OCI-M1 (cell line): ENCODE data around the gene GABRE.

Experiments used
- DNase-seq: peaks from one replicate; lab custom pipeline; 2025; lab: John Stamatoyannopoulos, UW

Gene GABRE

GRCh38 chrX:151974336-151975227, at the start of gene GABRE:
TSS of gene GABRE (minus strand) at chrX:151974676. CDS start at chrX:151974625, 51 bp downstream.
- DNase-seq, result peak; percentile 74

DNA sequence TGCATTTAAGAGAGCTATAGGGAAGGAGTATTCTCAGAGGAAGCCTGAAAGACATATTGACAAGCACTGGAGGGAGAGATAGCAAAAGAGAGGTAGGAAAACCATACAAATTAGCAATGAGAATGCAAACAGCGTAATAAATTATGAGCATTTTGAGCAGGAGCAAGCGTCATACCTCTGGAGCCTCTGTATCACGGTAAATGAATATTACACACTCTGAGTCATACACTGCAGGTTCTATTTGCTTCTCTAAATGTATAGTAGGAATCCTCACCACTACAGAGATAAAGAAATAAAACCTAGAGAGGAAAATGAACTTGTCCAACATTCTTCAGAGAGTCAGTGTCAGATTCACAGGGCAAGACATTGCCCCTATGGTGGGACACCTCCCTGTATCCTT, 46.4 kb upstream of the GABRE start:
- DNase-seq, result no peak

- DNase-seq, result no peak
Observed at GRCh38 chrX:151999813-152000212, 25.3 kb upstream of the GABRE start.

- no peak for DNase-seq
Observed at GRCh38 chrX:151997539-151997938, 23.1 kb upstream of the GABRE start.

GRCh38 chrX:151996347-151996746, 21.9 kb upstream of the GABRE start:
- DNase-seq, result no peak

DNA sequence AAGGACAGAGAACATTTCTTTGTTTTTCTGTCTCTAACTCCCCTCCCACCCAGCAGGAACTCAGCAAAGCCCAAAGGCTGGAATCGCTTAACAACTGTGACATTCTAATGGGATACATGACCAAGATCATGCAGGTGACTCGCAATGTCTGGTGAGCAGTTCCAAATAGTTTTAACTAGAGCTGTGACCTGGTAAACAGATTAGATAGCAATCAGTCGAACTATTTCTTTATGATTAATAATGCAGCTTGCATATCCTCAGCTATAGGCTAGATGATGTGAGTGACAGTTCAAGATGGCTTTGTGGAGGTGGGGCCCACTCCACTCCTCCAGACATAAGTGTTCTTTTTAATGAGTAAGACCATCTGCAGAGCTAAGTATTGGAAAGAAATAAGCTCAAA, 20.0 kb upstream of the GABRE start:
- no peak for DNase-seq

GRCh38 chrX:151988706-151989299, 14.3 kb upstream of the GABRE start:
- DNase-seq, result peak; percentile 74

DNA sequence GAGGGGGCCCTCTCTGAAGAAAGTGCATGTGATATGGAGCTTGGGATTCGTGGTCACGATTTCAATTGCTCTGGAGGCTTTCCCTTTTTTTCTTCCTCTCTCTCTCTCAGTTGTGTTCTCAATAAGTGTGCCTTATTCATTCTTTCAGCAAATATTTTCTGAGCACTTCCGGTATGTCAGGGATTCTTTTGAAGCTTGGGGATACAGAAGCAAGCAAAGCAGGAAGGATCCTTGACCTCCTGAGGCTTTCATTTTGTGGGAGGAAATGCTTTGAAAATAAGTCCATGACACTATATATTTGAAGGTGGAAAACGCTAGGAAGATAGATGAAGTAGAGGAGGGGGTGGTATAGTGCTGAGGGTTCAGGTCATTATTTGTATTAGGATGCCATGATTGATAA, 12.6 kb upstream of the GABRE start:
- DNase-seq, result no peak

GRCh38 chrX:151985955-151986354, 11.5 kb upstream of the GABRE start:
- peak; percentile 44 for DNase-seq

DNA sequence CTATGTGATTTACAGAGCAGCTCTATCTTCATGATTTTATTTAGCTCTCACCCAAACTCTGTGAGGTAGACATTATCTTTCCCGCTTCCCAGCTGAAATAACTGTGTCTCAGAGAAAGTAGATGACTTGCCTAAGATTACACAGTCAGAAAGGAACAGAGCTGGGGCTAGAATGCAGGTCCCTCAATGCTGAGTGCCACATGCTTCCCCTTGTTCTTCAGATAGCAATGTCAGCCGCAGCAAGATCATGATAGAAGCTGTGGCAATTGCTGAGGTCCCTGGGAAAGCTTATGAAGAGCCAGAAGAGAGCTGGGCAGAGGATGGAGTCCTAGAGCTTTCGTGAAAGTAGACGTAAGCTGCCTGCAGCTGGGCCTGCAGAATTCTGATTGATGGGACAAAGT, 11.1 kb upstream of the GABRE start:
- peak; percentile 35 for DNase-seq

DNA sequence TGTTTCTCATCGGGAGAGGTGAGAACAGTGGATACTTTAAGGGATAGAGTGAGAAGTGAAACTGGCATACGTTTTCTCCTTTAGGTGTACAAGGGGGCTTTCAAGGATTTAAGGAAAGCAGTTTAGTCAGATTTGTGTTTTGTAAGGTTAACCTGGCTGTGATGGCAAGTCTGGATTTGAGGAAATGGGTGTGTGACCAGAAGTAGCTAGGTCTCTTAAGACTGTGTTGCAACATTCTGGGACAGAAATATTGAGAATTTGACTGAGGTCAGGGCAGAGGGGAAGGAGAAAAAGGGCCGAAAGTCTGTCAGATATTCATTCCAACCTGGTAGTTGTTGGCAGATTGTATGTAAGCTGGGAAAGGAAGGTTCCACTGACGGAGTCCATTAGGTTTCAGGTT, 10.4 kb upstream of the GABRE start:
- peak; percentile 21 for DNase-seq

- DNase-seq, result peak; percentile 72
Observed at GRCh38 chrX:151984328-151984727, 9.9 kb upstream of the GABRE start.

DNA sequence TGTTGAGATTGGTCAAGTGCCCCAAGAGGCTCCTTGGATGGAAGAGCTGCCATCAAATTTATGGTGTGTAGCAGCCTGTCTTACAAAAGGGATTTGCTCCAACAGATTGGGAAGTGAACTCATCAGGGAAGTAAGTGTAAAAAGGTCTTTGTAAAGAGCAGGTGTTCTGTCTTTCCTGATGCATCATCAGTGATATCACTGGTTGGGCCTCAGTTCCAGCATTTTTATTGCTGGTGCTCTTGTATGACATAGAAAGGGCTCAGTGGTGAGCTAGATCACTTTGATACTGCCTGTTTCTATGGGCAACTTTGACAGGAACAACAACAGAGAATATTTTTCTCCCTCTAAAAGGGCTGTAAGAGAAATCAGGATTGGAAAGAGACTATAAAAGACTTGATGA, 8.7 kb upstream of the GABRE start:
- no peak for DNase-seq

- DNase-seq, result peak; percentile 33
Observed at GRCh38 chrX:151982222-151982621, 7.7 kb upstream of the GABRE start.

- no peak for DNase-seq
Observed at GRCh38 chrX:151981129-151981528, 6.7 kb upstream of the GABRE start.

DNA sequence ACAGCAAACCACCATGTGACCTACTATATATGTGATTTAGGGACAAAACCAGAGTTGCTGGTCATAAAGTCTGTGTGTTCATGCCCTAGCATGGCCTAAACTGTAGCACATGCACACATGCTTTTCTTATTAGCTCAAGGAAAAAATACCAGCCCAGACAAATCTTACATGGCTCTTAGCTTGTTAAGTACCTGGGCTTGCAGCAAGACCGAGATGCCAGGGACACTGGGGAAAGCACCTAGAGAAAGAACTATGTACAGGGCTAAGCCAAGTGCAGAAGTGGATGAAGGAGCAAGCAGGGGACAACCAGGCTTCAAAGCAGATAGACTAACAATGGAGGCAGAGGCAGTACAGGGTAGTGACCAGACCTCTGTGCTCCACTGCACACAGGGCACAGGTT, 3.4 kb upstream of the GABRE start:
- no peak for DNase-seq

DNA sequence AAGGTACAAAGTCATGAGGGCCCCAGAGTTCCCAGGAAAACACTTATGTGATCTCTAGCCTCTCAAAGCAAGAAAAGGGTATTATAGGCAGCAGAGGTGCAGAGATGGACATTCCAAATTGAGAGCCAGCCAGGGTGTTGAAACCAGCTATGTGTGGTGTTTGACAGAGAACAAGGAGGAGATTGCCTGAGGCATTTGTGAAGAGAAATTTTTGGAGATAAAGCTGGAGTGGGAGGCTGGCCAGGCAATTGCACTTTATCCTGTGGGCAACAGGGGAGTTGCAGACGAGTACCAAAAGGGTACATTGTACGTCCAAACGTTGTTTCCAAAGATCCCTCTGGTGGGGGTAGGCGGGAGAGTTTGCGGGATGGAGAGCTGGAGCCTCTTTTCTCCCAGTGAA, 2.5 kb upstream of the GABRE start:
- peak; percentile 9 for DNase-seq

DNA sequence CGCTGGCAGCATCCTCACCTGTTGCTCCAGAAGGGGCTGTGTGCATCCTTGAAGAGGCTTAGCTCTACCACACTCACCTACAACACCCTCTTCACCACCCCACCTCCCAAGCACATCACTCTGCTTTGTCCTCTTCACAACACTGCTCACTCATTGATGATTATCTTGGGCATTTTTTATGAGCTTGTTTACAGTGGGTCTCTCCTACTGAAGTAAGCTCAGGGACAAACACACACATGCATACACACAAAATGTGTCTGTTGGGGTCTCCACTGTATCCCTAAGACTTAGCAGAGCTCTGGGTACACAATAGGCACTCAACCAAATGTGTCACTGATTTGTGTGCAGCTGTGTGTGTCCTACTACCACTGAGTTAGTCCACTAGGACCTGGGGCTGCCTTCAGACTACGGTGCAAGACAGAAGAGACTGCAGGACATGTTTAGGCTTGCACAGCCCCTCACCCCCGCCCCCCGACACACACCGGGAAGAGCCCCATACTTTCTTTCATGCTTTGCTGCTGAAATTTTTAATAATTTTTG, 1.3 kb upstream of the GABRE start:
- no peak for DNase-seq

- peak; percentile 54 for DNase-seq
Observed at GRCh38 chrX:151975228-151975593, 735 bp upstream of the GABRE start.

DNA sequence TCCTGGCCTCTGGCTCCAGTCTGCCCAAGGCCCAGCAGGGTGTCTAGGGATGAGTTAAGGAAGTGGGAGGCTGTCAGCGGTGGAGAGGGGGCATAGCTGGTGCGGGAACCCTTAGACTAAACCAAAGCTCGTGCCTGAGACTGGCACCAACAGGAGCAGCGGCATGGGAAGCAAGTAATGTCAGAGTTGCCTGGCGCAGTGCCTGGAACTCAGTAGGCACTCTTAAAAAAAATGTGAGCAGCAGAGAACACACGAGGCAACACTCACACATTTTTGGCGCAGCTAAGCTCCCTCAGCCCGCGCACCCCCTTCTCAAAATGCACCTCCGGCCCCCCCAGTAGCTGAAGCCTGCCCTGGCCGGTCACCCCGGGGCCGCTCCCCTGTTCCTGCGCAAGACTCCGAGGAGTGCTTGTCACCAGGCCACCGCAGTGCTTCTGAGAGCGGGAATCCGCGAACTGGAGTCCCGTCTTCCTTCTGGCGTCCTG, 583 bp downstream of the GABRE start:
- peak; percentile 41 for DNase-seq

GRCh38 chrX:151973060-151973661, 1.3 kb downstream of the GABRE start:
- DNase-seq, result peak; percentile 27

- DNase-seq, result no peak
Observed at GRCh38 chrX:151970661-151971060, 3.8 kb downstream of the GABRE start.

DNA sequence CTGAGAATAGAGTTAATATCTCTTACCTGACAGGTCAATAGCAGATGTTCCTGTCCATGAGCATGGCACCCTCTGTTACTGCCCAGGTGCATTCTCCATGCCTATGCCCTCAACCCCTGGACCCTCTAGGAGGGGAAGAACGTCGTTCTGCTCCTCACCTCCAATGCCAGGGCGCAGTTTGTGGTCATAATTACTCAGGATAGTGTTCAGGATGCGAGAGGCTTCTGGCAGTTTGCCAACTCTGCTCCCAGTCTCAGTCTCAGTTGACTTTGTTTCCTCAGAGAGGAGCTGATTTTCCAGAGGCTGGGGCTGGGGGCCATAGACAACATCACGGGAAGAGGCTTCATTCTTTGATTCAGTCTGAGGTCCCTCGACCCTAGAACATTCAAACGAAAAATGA, 4.4 kb downstream of the GABRE start:
- DNase-seq, result no peak
